HuH-7 (cell line): ENCODE results near the gene RASGEF1C.

Source experiments
- DNase-seq: peaks from one replicate; pipeline ENCODE4 v3.0.0; 2011; ENCODE audit warnings: low spot score

Gene RASGEF1C

GRCh38 chr5:180119031-180119902 is 89.7 kb downstream of the RASGEF1C start:
- no peak for DNase-seq

DNA sequence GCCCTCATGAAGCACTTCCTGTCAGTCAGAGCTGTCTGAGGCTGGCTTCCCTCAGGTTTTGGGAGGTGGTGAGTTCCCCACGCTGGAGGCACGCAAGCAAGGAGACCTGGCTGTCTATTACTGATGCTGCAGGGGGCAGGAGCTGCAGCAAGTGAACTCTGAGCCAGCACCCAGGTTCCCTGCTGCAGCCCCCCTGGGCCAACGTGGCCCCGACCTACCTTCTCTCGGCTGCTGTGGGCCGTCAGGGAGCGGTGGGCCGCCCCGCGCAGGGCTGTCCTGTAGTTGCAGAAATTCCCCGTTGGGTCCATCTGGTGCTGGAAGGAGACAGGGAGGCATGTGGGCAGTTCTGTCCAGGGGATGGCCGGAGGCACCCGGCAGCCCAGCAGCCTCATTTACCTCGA is 90.6 kb downstream of the RASGEF1C start:
- DNase-seq = no peak

DNA sequence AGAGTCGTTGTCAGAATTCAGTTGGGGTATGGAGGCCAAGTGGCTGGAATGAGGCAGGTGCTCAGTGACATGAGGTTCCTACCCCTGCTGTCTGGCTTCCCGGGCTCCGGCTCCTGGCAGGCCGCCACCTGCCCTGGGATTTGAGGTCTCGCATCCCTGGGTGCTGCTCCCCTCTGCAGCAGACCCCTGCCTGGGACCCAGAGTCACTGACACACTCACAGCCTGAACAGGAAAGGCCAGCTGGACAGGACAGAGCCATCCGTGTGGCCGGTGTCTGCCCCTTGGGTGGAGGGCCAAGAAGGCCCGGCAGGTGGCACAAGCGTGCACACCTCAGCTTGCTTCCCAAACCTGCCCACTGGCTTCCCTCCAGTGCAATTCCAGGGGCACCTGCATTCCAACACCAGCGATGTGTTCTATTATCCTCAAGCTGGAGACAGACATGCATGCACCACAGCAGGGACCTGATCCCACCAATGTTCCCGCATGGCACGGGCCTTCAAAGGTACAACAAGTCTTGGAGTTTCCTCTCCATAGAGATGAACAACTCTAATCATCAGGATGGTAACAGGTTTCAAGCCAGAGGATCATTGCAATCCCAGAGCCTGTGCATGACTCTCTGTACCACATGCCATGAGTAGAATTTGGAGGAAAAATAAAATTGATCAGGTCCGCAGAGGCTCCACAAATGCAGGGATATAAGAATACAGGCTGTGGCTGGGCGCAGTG is 91.8 kb downstream of the RASGEF1C start:
- peak; percentile 89 for DNase-seq

DNA sequence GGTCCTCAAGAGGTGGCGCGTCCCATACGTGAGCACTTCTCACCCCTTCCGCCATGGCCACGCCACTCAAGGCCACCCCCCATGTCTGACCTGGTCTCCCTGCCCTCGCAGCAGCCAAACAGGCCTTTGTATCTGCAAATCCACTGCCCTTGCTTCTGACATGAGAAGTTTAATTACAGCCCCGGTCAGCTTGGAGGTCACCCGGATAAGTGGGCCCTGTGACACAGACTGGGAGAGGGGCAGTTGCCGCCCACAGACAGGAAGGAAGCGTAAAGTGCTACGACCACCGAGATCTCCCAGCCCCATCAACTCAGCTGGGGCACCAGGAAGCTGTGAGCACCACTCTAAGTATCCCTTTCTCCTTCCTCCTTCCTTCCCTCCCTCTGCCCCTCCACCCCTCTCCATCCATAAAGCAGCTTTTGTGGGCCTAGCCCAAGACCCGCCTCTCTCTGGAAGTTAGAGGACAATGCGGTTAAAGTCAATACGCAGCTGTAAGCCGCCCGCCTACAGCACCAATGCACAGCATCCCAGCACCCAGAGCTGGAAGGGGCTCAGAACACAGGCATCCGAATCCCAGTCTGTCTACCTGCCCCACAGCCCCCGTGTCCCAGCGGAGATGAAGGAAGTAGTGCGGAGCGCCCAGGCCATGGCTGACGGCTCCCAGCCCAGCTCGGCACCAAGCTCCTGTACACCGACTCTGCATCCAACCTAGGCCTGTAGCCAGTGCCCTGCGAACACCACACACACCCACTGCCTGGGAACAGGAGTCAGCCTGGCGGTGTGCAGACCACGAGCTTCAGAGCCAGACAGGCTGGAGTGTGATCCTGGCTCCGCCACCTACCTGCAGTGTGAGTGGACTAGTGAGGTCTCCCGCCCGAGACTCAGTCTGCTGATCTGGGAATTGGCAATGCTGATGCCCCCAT is 92.7 kb downstream of the RASGEF1C start:
- DNase-seq = no peak

DNA sequence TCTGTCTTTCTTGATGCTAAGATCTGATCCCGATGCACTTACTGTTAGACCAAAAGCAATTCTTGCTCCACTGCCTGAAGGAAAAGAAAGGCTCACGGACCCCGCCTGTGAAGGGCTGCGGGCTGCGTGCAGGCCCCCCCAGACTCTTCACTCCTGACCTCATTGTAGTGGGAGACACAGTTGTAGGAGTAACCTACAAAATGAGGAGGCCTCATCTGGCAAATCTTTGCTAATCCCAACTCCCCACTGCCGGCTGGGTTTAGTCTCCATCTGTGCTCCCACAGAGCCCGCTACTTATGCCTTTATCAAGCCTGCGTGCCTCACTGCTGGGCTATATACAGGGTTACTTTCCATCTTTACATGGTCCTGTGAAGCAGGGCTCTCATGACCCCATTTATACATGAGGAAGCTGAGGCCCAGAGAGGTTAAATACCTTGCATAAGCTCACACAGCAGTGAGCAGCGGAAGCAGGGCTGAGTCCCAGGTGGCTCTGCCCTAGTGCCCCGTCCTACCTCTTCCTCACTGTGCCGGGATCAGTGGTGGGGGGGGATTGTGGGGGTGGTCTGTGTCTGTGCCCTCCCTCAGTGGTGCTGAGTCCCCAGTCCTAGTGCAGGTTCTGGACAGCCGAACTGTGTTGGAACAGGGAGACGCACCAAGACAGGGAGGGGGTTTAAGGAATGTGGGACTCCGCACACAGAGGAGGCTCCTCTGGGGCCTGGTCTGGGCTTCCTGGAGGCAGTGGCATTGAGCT is 93.5 kb downstream of the RASGEF1C start:
- no peak for DNase-seq

DNA sequence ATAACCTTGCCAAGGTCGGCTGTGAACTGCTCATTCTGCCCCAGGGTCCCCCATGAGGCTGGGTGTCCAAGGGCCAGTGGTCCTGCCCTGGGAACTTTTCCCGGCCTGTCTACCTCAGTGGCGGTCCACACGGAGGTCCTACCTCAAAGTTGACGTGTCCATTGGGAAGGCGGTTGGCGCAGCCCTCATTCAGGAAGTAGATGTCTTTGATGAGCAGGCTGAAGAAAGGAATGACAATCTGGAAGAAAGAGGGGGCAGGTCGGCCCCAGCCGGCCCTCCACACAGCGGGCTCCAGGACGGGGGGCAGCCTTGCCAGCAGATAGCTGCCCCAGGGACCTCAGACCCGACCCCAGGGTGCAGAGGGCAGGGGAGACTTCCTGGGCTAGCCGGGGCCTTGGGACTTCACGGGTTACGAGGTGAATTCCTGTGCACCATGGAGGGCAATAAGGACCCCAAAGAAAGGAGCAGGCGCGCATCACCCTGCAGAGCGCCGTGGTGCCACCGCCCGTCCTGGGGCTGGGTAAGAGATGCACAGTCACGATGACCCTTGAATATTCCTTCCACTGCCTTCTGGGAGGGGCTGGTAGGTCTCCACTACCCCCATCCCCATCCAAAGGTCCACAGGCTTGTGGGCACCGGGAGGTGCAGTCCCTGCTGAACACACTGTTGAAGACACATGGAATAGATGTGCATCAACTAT is 94.6 kb downstream of the RASGEF1C start:
- no peak for DNase-seq

DNA sequence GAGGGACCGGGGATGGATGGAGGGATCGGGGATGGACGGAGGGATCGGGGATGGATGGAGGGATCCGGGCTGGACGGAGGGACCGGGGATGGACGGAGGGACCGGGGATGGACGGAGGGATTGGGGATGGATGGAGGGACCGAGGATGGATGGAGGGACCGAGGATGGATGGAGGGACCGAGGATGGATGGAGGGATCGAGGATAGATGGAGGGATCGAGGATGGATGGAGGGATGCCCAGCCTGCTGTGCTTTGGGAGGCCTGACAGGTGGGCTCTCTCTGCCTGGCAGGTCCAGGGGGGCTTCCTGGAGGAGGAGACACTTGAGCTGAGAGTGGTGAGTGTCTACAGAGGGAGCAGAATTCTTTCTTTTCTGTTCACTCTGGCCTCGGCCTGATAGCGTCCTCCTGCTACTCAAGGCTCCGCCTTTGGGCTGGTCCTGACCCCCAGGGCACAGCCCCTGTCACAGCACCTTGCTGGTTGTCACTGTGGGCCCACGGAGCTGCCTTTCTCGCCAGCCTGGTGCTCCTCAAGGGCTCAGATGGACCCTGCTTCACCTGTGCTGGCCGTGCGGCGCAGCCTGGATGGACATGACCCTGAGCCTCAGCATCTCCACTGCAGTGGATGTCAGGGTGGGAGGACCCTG is 95.2 kb downstream of the RASGEF1C start:
- DNase-seq = no peak

- no peak for DNase-seq
Observed at GRCh38 chr5:180112181-180112861, 96.7 kb downstream of the RASGEF1C start.

- no peak for DNase-seq
Observed at GRCh38 chr5:180111273-180112002, 97.6 kb downstream of the RASGEF1C start.

- DNase-seq = no peak
Observed at GRCh38 chr5:180109920-180110319, 99.1 kb downstream of the RASGEF1C start.

DNA sequence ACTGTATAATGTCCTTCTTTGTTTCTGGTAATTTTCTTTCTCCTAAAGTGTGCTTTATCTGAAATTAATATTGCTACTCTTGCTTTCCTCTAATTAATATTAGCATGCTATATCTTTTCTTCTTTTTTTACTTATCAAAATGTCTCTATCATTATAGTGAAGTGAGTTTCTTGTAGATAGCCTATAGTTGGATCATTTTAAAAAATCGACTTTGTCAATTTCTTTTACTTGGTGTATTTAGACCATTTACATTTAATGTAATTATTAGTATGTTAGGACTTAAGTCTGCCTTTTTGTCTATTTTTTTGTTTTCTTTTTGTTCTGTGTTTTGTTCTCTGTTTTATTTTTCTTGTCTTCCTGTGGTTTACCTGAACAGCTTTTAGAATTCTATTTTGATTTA is 102.0 kb downstream of the RASGEF1C start:
- no peak for DNase-seq

- no peak for DNase-seq
Observed at GRCh38 chr5:180105827-180106312, 103.1 kb downstream of the RASGEF1C start.

GRCh38 chr5:180104168-180104530 is 104.9 kb downstream of the RASGEF1C start:
- no peak for DNase-seq

- no peak for DNase-seq
Observed at GRCh38 chr5:180103487-180104167, 105.4 kb downstream of the RASGEF1C start.

- no peak for DNase-seq
Observed at GRCh38 chr5:180102636-180103035, 106.4 kb downstream of the RASGEF1C start.

DNA sequence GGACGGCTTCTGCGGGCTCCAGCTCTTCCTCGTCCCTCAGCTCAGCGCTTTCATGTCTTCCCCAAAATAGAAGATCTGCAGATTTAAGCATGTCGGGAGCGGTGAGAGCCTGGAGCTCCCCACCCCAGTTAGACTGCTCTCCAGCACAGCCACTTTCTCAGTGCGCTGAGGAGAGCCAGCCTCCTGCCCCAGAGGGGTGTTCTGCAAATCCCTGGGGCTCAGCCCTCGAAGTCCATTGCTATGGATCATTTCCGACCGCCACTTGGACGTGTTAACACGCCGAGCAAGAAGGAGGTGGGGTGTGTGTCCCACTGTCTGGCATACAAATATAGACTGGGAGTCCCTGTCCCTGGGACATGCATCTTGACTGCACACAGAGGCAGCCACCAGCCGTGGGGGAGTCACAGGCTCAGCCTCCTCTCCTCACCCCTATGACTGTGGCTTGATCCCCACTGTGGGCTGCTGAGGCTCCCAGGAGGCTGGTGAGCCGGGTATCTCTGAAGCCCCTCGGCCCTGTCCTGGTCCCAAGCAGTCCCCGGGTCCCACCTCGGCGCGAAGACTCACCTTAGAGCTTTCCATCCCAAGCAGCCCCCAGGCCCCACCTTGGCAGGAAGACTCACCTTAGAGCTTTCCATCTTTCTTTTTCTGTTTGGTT is 107.4 kb downstream of the RASGEF1C start:
- DNase-seq = no peak

- no peak for DNase-seq
Observed at GRCh38 chr5:180100621-180101450, 108.2 kb downstream of the RASGEF1C start.
